Activated T-helper 9 cell treated with anti-CD3 and anti-CD28 coated beads, Interleukin-2, amount 50 U/mL, for 16 hours (primary cell): ENCODE measurements around the gene KIF26A.
"Not testable (repeated sequence)": the region's sequence is repeated elsewhere in the genome, so short reads cannot be mapped to it uniquely, and the experiment has no call there.

Source experiments
- DNase-seq: peaks from one replicate; pipeline ENCODE4 v3.0.0-alpha.2; 2020; ENCODE audit warnings: low read depth

Gene KIF26A

GRCh38 chr14:104208331-104208730 lies 69.9 kb downstream of the KIF26A start:
- DNase-seq: not testable (repeated sequence)

- not testable (repeated sequence) for DNase-seq
Measured at GRCh38 chr14:104209071-104209470, 70.7 kb downstream of the KIF26A start.

GRCh38 chr14:104209985-104210816 lies 71.8 kb downstream of the KIF26A start:
- no peak for DNase-seq

DNA sequence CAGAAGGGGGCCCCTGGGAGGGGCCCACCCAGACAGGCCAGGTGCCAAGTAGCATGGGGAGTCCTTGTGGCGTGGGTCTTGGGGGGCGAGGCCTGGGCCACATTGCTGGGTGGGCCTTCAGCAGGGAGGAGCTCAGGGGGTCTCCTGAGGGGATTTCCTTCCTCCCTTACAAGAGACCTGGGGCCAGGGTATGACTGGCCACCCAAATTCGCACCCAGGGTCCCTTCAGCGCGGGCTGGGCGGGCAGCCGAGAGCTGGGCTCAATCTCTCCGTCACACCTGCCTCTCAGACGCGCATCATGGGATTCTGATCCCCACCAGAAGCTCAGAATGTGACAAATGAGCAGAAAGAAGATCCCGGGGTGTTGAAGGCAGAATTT lies 72.4 kb downstream of the KIF26A start:
- no peak for DNase-seq

GRCh38 chr14:104211215-104211614 lies 72.8 kb downstream of the KIF26A start:
- no peak for DNase-seq

DNA sequence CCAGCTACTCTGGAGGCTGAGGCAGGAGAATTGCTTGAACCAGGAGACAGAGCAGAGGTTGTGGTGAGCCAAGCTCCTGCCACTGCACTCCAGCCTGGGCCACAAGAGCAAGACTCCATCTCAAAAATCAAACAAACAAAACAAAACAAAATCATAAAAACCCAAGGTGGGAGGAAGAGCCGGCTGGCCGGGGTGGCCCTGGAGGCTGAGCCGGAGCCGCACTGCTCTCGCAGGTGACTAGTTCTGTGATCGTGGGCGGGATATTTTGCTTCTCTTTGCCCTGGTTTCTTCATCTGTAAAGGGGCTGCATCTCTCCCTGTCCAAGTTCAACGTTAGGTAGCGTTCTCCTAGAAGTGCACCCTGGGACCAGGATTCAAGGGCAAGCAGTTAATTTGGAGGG lies 73.4 kb downstream of the KIF26A start:
- no peak for DNase-seq

- DNase-seq: no peak
Measured at GRCh38 chr14:104212206-104213095, 74.1 kb downstream of the KIF26A start.

DNA sequence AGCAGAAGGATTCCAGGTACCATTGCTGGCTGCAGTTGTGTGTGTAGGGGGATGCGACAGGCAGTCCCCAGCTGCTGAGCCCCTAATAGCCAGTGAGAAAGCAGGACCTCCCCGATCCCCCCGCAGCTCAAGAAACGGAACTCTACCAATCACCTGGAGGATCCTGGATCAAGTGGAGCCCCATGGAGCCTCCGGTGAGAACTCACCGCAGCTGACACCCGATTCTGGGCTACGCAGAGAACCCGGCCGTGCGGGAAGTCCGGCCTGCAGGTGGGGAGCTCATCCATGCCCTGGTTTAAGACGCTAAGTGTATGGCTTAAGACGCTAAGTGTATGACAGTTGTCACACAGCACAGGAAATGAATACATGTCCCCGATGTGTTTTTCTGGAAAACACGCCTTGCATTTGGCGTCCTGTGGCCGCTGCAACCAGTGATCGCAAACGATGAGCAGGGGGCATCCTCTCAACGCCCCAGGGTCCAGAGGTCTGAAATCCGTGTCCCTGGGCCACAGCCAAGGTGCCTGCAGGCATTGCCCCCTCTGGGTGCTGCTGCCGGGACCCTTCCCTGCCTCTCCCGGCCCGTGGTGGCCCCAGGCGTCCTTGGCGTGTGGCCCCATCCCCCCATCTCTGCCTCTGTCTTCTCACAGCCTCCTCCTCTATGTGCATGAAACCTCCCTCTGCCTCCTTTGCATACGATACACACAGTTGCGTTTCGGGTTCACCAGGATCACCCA lies 75.1 kb downstream of the KIF26A start:
- no peak for DNase-seq

GRCh38 chr14:104214431-104215218 lies 76.2 kb downstream of the KIF26A start:
- DNase-seq: no peak

DNA sequence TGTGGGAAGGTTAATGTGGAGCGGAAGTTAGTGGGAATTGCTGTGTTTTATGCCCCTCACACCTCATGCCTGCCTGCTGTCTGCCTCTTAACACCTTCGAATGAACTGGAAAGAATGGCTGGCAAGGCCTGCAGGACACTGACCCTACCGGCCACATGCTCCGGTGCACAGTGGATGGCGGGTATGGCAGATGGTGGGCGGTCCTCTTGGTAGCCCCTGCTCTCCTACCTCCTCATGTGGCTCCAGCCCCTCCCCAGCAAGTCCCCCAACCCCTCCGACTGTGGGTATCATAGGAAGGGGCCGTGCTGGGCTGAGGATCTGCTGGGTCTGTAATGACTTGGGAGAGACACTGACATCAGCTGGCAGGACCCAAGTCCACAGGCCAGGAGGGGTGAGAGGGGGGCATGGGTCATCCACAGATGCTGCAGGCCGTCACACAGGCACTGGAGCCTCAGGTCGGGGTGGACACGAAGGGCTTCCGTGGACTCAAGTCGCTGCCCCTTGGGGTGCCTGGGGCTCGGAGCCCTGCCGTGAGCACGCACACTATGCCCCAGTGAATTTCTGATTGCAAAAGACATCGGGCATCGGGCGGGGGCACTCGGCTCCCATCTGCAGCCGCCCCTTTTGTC lies 77.4 kb downstream of the KIF26A start:
- no peak for DNase-seq

DNA sequence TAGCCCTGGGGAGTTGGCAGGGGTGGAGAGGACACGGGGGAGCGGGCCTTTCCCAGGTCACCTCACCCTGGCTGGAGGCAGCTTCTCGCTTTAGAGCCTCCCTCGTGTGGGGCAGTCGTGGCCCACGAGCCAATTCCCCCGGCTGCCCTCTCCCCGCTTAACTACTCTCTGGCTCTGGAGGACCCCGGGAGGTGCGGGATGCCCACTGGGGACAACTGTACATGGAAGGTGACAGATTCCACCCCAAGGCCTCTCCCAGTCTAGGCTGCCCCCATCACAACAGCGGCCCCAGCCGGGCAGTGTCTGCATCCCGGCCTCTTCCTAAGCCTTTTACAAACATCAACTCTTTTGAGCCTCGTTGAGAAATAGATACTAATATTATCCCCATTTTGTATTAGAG lies 78.1 kb downstream of the KIF26A start:
- no peak for DNase-seq

DNA sequence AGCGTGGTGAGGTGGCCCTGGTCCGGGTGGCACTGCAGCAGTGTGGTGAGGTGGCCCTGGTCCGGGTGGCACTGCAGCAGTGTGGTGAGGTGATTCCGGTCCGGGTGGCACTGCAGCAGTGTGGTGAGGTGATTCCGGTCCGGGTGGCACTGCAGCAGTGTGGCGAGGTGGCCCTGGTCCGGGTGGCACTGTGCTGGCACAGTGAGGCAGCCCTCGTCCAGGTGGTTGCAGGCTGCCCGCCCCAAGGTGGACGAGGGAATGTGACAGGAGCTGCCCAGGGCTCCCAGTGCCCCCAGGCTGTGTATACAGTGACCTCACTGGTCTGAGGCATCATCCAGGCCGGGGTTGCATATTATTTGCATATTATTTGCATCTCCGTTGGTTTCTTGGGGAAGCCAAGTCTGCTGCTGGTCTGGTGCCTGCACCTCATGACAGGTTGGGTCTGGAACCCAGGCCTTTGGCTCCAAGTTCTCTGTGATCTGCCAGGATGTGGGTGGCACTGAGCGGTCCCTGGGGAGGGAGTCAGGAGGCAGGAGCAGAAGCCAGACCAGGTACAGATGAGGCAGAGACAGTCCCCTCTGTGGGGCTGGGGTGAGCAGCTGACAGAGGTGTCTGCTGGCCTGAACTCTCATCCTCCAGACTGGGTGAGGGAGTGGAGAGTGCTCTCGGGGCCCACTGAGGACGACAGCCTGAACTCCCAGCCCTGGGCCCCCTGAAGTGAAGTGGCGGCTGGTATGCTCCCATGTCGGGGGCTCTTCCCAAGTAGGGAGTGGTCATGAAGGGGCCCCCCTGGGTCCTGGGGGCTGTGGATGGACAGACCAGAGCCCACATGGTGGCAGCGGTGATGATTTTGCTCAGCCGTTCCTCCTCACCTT lies 79.3 kb downstream of the KIF26A start:
- DNase-seq: no peak

- no peak for DNase-seq
Measured at GRCh38 chr14:104218361-104219180, 80.2 kb downstream of the KIF26A start.

- no peak for DNase-seq
Measured at GRCh38 chr14:104219731-104220214, 81.4 kb downstream of the KIF26A start.

GRCh38 chr14:104220215-104221070 lies 82.1 kb downstream of the KIF26A start:
- no peak for DNase-seq

GRCh38 chr14:104221071-104221625 lies 82.8 kb downstream of the KIF26A start:
- no peak for DNase-seq

GRCh38 chr14:104221636-104222369 lies 83.4 kb downstream of the KIF26A start:
- no peak for DNase-seq
